GM12878 (cell line): ENCODE results near the gene C21orf58. TPM values are rescaled to one million over a fixed set of nuclear protein-coding genes. Genes with fewer than 3 reads are reported as not detected.

Experiments
- ASH2L ChIP-seq: fragments of 300-600, 200-600 bp; sonication (generic); IDR thresholded peaks from 2 replicates; pipeline ENCODE4 v1.6.1; 2017; ENCODE audit warnings: low read depth, mild to moderate bottlenecking, borderline replicate concordance
- CBFB ChIP-seq: IDR thresholded peaks from 2 replicates; pipeline ENCODE4 v1.6.1; 2016; ENCODE audit warnings: antibody characterized with exemption, low read depth
- CHD2 ChIP-seq: IDR thresholded peaks from 2 replicates; pipeline ENCODE4 v1.6.1; 2011; ENCODE audit warnings: low read depth, low read length, improper control_type of control experiment, borderline replicate concordance
- CREB1 ChIP-seq: IDR thresholded peaks from 2 replicates; pipeline ENCODE4 v1.6.1; 2012; ENCODE audit warnings: low read depth, mild to moderate bottlenecking, inconsistent platforms
- CREM ChIP-seq: IDR thresholded peaks from 2 replicates; pipeline ENCODE4 v1.6.1; 2014; ENCODE audit warnings: antibody characterized with exemption, low read depth
- EP300 ChIP-seq, 2 experiments: fragments of 150-350 bp in 1 of 2; IDR thresholded peaks; 2 replicates each; pipeline ENCODE4 v1.6.1; 2011 to 2012; ENCODE audit warnings: low read depth in 2 of 2, low read length in 2 of 2, borderline replicate concordance in 1 of 2, improper control_type of control experiment in 1 of 2, inconsistent platforms in 1 of 2; ENCODE audit not compliant: control insufficient read depth in 1 of 2
- ESRRA ChIP-seq: IDR thresholded peaks from 2 replicates; pipeline ENCODE4 v1.6.1; 2012; ENCODE audit warnings: mild to moderate bottlenecking, low read length, improper control_type of control experiment
- HDAC2 ChIP-seq: fragments of 200-600 bp; sonication (generic); IDR thresholded peaks from 2 replicates; pipeline ENCODE4 v1.6.1; 2017
- JUND ChIP-seq: IDR thresholded peaks from 2 replicates; pipeline ENCODE4 v1.6.1; 2012; ENCODE audit warnings: low read depth, mild to moderate bottlenecking, low read length, improper control_type of control experiment, moderate library complexity
- LARP7 ChIP-seq: fragments of 450-650 bp; IDR thresholded peaks from 2 replicates; pipeline ENCODE4 v1.6.1; 2017; ENCODE audit warnings: mild to moderate bottlenecking
- MYB ChIP-seq: fragments of 150-350 bp; IDR thresholded peaks from 2 replicates; pipeline ENCODE4 v1.6.1; 2014; ENCODE audit warnings: mild to moderate bottlenecking, low read depth, low read length, borderline replicate concordance
- PML ChIP-seq: IDR thresholded peaks from 2 replicates; pipeline ENCODE4 v1.6.1; 2012; ENCODE audit warnings: low read length, inconsistent platforms
- RBBP5 ChIP-seq: fragments of 200-600 bp; sonication (generic); conservative IDR thresholded peaks from 2 replicates; pipeline ENCODE4 v1.6.1; 2016
- SREBF2 ChIP-seq: IDR thresholded peaks from 2 replicates; pipeline ENCODE4 v1.6.1; 2012; ENCODE audit warnings: mild to moderate bottlenecking, low read length
- SRF ChIP-seq, 2 experiments: IDR thresholded peaks; 2 replicates each; pipeline ENCODE4 v1.6.1; 2011; ENCODE audit warnings: low read depth in 2 of 2, low read length in 2 of 2, mild to moderate bottlenecking in 1 of 2, moderate library complexity in 1 of 2
- TARDBP ChIP-seq: IDR thresholded peaks from 2 replicates; pipeline ENCODE4 v1.6.1; 2016; ENCODE audit warnings: borderline replicate concordance
- polyA plus RNA-seq, 11 experiments: library from polyadenylated mRNA; depleted of rRNA in 4 of 11; unstranded in 6 of 11; stranded (reverse) in 5 of 11; fragments of >200 nt; fragmentation: Nextera tagmentation in 4 of 11; fragmentation: Illumina TruSeq in 1 of 11; extraction: Ambion mirVana in 4 of 11; extraction: Trizol in 1 of 11; gene quantifications; 1 replicate in 1 of 11; 2 replicates in 10 of 11; pipeline versions ENCODE4 v1.2.1 to v1.2.3, GENCODE V29; 2011 to 2016; ENCODE audit warnings: inconsistent platforms in 2 of 11, missing spikeins in 2 of 11, low read depth in 1 of 11
- total RNA-seq, 4 experiments: library from RNA; depleted of rRNA in 3 of 4; stranded (reverse); fragments of >200 nt in 3 of 4; fragmentation: Illumina TruSeq in 1 of 4; extraction: Trizol in 1 of 4; gene quantifications; 2 replicates each; pipeline versions ENCODE4 v1.2.1 to v1.2.3, GENCODE V29; 2013 to 2021
- TF ChIP-seq, protein P1 (sequence below), 3 experiments: IDR thresholded peaks in 2 of 3; conservative IDR thresholded peaks in 1 of 3; 2 replicates each; pipeline ENCODE4 v1.5.1; 2011; ENCODE audit warnings: low read depth in 3 of 3, low read length in 3 of 3, mild to moderate bottlenecking in 3 of 3, control low read depth in 2 of 3, moderate library complexity in 2 of 3, inconsistent platforms in 1 of 3, mixed read lengths in 1 of 3; ENCODE audit not compliant: control insufficient read depth in 2 of 3, insufficient read depth in 1 of 3; ENCODE audit errors: extremely low read depth in 1 of 3
- TF ChIP-seq, protein P2 (sequence below): IDR thresholded peaks from 2 replicates; pipeline ENCODE4 v1.6.1; 2011; ENCODE audit warnings: mild to moderate bottlenecking, low read depth, low read length, moderate library complexity; ENCODE audit not compliant: insufficient replicate concordance
- TF ChIP-seq, protein P3 (sequence below): IDR thresholded peaks from 2 replicates; pipeline ENCODE4 v1.6.1; 2012; ENCODE audit warnings: improper control_type of control experiment, low read depth, low read length; ENCODE audit not compliant: insufficient replicate concordance
- TF ChIP-seq, protein P4 (sequence below): fragments of 450-650 bp; IDR thresholded peaks from 2 replicates; pipeline ENCODE4 v1.6.1; 2018; ENCODE audit warnings: mild to moderate bottlenecking, low read depth, moderate library complexity; ENCODE audit not compliant: partially characterized antibody

Gene C21orf58
- total and polyA plus RNA-seq, 10 of the 15 experiments (the other 5 are each of a cell fraction or from before 2014, with no cell fraction given) = 1.1 to 22.3 (median 11.8) TPM

DNA sequence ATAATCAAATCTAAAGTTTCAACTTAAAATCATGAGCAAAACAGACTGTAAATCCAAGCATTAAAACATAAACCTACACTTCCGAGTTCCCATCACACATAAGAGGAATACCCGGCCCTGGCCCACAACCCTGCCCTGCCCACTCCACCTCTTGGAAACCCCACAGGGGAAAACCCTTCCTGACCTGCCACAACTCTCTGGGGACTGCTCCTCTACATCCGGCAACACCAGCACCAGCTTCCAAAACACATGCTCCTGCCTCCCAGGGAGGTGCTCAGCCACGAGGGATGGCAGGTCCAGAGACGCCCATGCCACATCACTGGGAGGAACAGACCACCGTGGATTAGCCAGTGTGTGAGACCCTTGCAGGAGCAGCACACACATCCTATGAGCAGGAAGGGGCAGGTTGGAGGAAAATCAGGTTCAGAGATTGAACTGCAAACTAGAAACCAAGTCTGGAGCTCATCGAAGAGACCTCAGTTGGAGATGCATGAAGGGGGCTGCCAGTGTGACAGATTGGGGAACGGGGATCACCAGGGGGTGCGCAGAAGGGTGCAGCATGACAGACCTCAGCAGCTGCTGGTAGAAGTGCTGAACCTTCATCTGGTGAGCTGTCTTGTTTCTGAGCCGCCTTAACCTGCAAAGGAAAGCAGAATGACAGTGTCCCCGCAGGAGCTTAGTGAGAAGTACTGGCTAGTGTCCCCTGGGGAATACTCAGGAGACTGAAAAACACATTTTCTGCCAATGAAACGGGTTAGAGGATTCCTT, 69.3 kb downstream of the C21orf58 start (continued):
- no peak for TF ChIP-seq CREB1
- TF ChIP-seq CBFB = no peak
- no peak for TF ChIP-seq CREM
- TF ChIP-seq, protein P1, sequence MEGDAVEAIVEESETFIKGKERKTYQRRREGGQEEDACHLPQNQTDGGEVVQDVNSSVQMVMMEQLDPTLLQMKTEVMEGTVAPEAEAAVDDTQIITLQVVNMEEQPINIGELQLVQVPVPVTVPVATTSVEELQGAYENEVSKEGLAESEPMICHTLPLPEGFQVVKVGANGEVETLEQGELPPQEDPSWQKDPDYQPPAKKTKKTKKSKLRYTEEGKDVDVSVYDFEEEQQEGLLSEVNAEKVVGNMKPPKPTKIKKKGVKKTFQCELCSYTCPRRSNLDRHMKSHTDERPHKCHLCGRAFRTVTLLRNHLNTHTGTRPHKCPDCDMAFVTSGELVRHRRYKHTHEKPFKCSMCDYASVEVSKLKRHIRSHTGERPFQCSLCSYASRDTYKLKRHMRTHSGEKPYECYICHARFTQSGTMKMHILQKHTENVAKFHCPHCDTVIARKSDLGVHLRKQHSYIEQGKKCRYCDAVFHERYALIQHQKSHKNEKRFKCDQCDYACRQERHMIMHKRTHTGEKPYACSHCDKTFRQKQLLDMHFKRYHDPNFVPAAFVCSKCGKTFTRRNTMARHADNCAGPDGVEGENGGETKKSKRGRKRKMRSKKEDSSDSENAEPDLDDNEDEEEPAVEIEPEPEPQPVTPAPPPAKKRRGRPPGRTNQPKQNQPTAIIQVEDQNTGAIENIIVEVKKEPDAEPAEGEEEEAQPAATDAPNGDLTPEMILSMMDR (IDR thresholded peaks at IDR 0.05 in 2 of 3, conservative IDR thresholded peaks at IDR 0.05 in 1 of 3; ENCODE audit: control insufficient read depth in 2 of 3, extremely low read depth in 1 of 3, insufficient read depth in 1 of 3, low read depth in 3 of 3, low read length in 3 of 3) = no peak
- TF ChIP-seq MYB = no peak
- TF ChIP-seq, protein P2, sequence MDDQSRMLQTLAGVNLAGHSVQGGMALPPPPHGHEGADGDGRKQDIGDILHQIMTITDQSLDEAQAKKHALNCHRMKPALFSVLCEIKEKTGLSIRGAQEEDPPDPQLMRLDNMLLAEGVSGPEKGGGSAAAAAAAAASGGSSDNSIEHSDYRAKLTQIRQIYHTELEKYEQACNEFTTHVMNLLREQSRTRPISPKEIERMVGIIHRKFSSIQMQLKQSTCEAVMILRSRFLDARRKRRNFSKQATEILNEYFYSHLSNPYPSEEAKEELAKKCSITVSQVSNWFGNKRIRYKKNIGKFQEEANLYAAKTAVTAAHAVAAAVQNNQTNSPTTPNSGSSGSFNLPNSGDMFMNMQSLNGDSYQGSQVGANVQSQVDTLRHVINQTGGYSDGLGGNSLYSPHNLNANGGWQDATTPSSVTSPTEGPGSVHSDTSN = no peak
- TF ChIP-seq ASH2L = no peak
- no peak for TF ChIP-seq TARDBP
- TF ChIP-seq, protein P3, sequence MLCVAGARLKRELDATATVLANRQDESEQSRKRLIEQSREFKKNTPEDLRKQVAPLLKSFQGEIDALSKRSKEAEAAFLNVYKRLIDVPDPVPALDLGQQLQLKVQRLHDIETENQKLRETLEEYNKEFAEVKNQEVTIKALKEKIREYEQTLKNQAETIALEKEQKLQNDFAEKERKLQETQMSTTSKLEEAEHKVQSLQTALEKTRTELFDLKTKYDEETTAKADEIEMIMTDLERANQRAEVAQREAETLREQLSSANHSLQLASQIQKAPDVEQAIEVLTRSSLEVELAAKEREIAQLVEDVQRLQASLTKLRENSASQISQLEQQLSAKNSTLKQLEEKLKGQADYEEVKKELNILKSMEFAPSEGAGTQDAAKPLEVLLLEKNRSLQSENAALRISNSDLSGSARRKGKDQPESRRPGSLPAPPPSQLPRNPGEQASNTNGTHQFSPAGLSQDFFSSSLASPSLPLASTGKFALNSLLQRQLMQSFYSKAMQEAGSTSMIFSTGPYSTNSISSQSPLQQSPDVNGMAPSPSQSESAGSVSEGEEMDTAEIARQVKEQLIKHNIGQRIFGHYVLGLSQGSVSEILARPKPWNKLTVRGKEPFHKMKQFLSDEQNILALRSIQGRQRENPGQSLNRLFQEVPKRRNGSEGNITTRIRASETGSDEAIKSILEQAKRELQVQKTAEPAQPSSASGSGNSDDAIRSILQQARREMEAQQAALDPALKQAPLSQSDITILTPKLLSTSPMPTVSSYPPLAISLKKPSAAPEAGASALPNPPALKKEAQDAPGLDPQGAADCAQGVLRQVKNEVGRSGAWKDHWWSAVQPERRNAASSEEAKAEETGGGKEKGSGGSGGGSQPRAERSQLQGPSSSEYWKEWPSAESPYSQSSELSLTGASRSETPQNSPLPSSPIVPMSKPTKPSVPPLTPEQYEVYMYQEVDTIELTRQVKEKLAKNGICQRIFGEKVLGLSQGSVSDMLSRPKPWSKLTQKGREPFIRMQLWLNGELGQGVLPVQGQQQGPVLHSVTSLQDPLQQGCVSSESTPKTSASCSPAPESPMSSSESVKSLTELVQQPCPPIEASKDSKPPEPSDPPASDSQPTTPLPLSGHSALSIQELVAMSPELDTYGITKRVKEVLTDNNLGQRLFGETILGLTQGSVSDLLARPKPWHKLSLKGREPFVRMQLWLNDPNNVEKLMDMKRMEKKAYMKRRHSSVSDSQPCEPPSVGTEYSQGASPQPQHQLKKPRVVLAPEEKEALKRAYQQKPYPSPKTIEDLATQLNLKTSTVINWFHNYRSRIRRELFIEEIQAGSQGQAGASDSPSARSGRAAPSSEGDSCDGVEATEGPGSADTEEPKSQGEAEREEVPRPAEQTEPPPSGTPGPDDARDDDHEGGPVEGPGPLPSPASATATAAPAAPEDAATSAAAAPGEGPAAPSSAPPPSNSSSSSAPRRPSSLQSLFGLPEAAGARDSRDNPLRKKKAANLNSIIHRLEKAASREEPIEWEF = no peak
- TF ChIP-seq HDAC2 = no peak
- no peak for TF ChIP-seq ESRRA
- no peak for TF ChIP-seq JUND
- TF ChIP-seq, protein P4, sequence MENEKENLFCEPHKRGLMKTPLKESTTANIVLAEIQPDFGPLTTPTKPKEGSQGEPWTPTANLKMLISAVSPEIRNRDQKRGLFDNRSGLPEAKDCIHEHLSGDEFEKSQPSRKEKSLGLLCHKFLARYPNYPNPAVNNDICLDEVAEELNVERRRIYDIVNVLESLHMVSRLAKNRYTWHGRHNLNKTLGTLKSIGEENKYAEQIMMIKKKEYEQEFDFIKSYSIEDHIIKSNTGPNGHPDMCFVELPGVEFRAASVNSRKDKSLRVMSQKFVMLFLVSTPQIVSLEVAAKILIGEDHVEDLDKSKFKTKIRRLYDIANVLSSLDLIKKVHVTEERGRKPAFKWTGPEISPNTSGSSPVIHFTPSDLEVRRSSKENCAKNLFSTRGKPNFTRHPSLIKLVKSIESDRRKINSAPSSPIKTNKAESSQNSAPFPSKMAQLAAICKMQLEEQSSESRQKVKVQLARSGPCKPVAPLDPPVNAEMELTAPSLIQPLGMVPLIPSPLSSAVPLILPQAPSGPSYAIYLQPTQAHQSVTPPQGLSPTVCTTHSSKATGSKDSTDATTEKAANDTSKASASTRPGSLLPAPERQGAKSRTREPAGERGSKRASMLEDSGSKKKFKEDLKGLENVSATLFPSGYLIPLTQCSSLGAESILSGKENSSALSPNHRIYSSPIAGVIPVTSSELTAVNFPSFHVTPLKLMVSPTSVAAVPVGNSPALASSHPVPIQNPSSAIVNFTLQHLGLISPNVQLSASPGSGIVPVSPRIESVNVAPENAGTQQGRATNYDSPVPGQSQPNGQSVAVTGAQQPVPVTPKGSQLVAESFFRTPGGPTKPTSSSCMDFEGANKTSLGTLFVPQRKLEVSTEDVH = no peak
- TF ChIP-seq EP300 (IDR thresholded peaks at IDR 0.05; ENCODE audit: borderline replicate concordance in 1 of 2, control insufficient read depth in 1 of 2, low read depth in 2 of 2, low read length in 2 of 2) = no peak
- TF ChIP-seq CHD2 = no peak
- TF ChIP-seq PML = no peak
- no peak for TF ChIP-seq LARP7
- TF ChIP-seq SREBF2 = no peak
- no peak for TF ChIP-seq SRF (IDR thresholded peaks at IDR 0.05; ENCODE audit: low read depth in 2 of 2, low read length in 2 of 2)
- no peak for TF ChIP-seq RBBP5
